HG03342 (cell line): ENCODE results near the gene UBASH3A.

Experiments used
- ATAC-seq: cut with Tn5 transposase; IDR thresholded peaks from one replicate; pipeline ENCODE4 v1.9.1; 2021; ENCODE audit warnings: mild to moderate bottlenecking, moderate library complexity; ENCODE audit not compliant: unreplicated experiment

Gene UBASH3A

DNA sequence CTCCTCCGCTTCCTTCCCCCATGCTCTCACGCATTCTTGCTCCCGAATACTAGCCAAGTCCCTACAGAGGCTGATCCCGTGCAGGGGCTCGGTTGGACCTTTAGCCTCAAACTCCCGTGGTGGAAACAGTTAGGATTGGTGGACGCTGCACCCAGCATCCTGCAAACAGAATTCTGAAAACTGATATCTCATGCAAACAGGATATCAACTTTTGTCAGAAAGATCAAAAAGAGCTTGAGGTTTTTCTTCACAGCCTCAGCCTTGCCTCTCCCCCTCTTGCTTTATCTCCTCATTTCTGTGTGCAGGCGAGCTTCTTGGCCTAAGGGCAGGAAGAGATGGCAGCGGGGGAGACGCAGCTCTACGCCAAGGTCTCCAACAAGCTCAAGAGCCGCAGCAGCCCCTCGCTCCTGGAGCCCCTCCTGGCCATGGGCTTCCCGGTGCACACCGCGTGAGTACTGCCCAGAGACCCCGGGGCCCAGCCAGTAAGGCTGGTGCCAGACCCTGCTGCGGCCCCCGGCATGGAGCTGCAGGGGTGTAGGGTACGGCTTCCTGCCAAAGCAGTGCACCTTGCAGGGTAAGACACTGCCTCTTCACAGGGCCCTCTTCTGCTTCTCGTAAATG is at the start of gene UBASH3A:
TSS of gene UBASH3A (plus strand) at position 292 of the 621 bp plus-strand sequence. CDS start at position 336, 44 bp downstream.
- ATAC-seq: no peak

- no peak for ATAC-seq
Observed at GRCh38 chr21:42356046-42356445, 47.7 kb upstream of the UBASH3A start.

DNA sequence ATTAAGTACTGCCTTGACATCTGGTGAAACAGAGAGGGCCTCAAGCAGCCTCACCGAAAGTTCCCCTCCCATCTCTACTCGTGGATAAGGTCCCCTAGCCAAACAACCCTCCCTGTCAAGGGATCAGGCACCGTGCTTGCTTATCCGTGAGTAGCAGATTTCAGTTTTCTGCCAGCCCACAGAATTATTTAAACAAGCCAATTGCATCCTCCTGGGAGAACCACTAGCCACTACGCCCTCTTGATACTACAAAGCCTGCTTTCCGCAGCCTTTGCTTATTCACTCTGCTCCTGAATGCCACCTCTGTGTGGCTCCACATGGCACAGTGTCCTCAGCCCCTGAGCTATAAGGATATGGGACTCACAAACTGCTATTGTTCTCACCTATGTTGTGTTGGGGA is 47.1 kb upstream of the UBASH3A start:
- no peak for ATAC-seq

- no peak for ATAC-seq
Observed at GRCh38 chr21:42357307-42357706, 46.4 kb upstream of the UBASH3A start.

GRCh38 chr21:42358261-42358660 is 45.4 kb upstream of the UBASH3A start:
- no peak for ATAC-seq

GRCh38 chr21:42358937-42359336 is 44.8 kb upstream of the UBASH3A start:
- no peak for ATAC-seq

DNA sequence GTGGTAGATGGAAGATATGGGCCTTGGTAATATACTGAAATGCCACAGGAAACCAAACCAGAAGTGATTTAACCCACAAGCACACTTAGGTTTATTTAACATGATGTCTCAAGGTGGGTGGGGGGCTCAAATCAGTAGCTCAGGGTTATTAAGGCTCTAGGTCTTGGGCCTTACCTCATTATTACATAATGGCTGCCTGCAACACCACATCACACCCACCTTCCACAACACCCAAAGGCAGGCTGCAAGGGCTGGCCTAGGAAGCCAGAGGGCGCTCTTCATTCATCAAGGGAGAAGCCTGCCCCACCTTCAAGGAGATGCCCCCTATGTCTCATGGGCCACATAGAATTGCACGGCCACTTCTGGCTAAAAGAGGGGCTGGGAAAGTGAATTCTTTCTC is 43.4 kb upstream of the UBASH3A start:
- ATAC-seq: no peak

GRCh38 chr21:42361286-42361685 is 42.4 kb upstream of the UBASH3A start:
- no peak for ATAC-seq

DNA sequence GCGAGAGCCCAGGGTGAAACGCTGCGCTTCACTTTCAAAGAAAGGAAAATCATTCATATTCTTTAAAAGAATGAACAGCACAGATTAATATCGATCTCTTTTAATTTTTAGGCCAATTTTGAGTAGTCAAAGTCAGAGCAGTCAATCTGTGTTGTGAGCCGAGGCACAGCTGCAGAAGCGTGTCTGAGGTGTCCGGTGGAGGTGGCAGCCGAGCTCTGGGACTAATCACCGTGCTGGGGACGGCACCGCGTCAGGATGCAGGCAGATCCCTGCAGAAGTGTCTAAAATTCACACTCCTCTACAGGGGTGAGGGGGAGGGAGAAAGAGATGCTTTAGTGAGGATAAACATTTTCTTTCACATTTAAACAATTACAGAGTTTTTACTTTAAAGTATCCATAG is 41.5 kb upstream of the UBASH3A start:
- ATAC-seq: no peak

DNA sequence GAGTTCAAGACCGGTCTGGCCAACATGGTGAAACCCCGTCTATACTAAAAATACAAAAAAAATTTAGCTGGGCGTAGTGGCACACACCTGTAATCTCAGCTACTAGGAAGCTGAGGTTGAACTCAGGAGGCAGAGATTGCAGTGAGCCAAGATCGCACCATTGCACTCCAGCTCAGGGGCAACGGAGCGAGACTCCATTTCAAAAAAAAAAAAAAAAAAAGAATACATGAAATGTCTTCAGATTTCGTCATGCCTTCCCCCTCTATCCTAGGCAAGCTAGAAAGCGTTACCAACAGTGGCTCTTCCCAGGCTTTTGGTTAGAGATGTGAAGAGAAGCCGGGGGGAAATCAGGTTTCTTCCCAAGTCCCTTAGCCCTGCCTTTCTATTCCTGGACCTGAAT is 41.0 kb upstream of the UBASH3A start:
- ATAC-seq: no peak

GRCh38 chr21:42363312-42363711 is 40.4 kb upstream of the UBASH3A start:
- no peak for ATAC-seq

DNA sequence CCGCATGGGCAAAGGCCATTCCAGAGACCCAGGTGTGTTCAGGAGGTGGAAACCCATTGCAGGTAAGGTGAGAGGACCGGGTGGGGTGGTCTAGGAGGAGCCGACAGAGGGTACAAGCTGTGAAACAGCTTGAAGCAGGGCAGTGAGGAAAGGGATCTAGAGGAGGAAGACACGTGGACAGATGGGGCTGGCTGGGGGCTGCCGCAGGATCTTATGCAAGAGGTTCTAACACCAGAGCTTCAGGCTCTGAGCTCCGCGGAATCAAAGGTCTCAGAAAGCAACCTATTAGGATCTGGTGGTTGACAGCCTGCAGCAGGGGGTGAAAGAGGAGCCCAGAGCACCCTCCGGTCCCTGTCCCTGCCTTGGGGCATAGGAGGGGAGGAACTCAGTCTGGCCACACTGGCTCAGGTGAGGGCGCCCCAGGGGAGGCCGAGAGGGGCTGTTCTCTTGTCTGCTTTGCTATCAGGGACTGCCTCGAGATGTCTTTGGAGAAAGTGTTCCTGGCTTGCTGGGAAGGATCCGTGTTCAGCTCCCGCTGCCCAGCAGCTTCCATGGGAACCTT is 39.3 kb upstream of the UBASH3A start:
- no peak for ATAC-seq

- ATAC-seq: no peak
Observed at GRCh38 chr21:42365770-42366169, 37.9 kb upstream of the UBASH3A start.

- no peak for ATAC-seq
Observed at GRCh38 chr21:42366292-42367010, 37.3 kb upstream of the UBASH3A start, which contains the start of gene TFF1. Gene TFF1 (minus strand): TSS chr21:42366535. CDS start chr21:42366495, 40 bp downstream.

DNA sequence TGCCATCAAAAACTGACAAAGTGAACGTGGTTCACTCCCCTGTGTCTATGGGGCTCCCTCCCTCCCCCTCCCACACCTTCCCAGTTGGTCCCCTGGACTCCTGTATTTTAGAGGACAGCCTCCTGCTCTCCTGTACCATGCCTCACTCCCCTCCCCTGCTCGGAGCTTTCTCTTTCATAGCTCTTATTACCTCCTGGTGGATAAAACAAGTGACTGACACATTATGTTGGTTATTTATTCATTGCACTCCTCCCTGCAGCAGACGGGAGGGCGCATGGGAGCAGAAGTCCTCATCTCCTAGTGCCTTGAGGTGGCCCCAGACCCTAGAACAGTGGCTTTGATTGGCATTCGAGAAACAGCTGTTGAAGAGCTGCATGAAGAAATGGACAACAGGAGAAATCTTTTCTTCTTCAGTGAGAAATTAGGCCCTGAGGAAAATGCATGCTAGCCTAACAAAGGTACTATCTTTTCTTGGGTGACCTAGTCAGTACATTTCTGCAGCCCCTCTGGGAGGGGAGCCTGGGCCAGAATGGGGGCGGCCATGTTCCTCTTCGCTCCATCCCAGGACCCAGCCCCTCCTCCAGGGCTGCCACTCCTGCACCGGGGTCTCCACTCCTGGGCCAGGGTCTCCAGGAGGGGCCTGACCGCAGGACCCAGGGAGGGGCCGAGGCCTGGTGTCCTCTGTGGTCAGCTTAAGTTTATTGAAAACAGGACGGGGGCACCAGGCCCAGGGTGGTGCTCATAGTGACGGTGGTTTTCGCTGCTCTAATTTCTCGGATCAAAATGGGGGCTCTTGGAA is 36.1 kb upstream of the UBASH3A start:
- no peak for ATAC-seq

DNA sequence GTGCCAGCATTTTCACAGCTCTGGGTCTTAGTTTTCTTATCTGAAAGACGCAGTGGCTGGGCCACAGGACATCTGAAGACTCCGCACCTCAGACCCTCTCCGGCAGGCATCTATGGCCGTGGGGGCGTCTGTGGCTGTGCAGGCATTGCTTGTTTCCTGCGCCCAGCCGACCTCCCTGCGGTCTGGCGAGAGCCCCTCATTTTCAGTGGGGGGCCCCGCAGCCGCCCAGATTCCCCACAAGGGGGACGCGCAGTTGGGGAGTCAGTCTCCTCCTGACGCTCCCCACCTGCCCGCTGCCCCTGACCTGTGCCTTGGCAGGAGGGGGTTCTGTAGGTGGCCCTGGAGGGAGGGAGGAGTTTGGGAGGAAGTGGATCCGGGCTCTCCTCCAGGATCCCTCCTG is 33.9 kb upstream of the UBASH3A start:
- no peak for ATAC-seq

GRCh38 chr21:42370894-42371654 is 32.6 kb upstream of the UBASH3A start:
- ATAC-seq: no peak

- ATAC-seq: no peak
Observed at GRCh38 chr21:42373196-42373907, 30.4 kb upstream of the UBASH3A start.

DNA sequence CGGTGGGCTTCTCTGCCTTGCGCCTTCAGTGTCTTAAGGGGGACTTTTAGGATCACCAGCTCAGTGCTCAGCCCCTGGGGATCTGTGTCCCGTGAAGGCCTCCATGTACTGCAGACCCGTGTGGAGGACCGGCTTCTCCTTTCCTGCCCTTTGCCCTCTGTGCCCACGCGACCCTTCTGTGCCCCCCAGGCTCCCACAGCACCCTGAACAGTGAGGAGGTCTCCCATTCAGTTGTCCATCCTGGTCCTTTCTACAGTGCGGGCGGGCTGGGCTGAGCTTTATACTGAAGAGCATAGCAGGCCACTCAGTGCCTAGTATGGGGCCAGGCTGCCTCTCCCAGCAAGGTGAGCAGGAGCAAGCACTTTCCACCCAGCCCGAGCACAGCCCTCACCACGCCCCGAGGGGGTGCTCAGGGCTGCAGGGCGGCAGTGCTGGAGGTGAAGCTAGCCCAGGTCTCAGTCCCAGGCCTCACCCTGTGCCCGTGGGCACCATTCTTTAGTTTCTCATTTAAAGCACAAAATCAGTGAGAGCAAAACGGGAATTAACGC is 29.7 kb upstream of the UBASH3A start:
- no peak for ATAC-seq

GRCh38 chr21:42374457-42374856 is 29.2 kb upstream of the UBASH3A start:
- ATAC-seq: no peak
